ENCODE data around the gene KIF16B.

DNA sequence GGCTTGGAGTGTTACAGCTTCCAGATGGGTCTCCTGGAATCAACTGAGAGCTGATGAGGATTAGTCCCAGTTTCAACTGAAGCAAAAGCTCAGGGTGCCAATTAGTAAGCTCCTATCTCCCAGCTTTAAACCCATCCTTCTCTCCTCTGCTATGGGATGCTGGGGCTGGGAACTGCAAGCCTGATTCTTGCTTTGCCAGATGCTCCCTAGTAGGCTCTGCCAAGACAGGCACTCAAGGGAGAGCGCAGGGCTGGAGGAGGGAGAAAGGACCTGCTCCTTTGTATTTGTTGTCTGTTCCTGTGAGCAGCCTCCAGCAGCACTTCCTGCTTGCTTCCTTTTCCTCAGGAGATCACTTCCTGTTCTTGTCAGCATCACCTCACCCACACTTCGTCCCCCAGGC, 309.7 kb downstream of the KIF16B start:
- TF ChIP-seq EP300 (IDR thresholded peaks at IDR 0.05) (no peak), CTCF (IDR thresholded peaks at IDR 0.05) (no peak), POLR2A (IDR thresholded peaks at IDR 0.05) (no peak)
